GM12878 (cell line): Measurements from ENCODE around the gene ARHGEF10L. TPM values are rescaled to one million over a fixed set of nuclear protein-coding genes. Genes with fewer than 3 reads are reported as not detected.

Experiments
- ATAC-seq: fragments of 200-7000 bp; cut with Tn5 transposase; 3 replicates; pipeline ENCODE4 v1.9.1; 2020; ENCODE audit warnings: mild to moderate bottlenecking, moderate library complexity
- BruUV-seq: library from RNA; stranded (reverse); fragments of 400-500 nt; replicated peaks from 2 replicates; lab custom pipeline; 2021; lab: Mats Ljungman, UMichigan
- CTCF ChIA-PET: fragments of 300-600 bp; sonication (Branson Sonifier 250); formaldehyde crosslinking; extraction: SDS; loops from one replicate; lab custom pipeline; 2021; ENCODE audit warnings: inconsistent platforms; lab: Yijun Ruan, JAX
- POLR2A ChIA-PET: fragments of 350-600 bp; formaldehyde crosslinking; extraction: SDS; loops from one replicate; lab custom pipeline; 2021; ENCODE audit warnings: inconsistent platforms; lab: Charles Lee
- RAD21 ChIA-PET: fragments of 300-600 bp; sonication (Branson Sonifier 250); formaldehyde crosslinking; loops from one replicate; lab custom pipeline; 2023; ENCODE audit warnings: antibody characterized with exemption; ENCODE audit not compliant: unreplicated experiment; lab: Charles Lee
- SMC1A ChIA-PET: fragments of 300-600 bp; sonication (Branson Sonifier 250); formaldehyde crosslinking; loops from one replicate; lab custom pipeline; 2023; ENCODE audit not compliant: unreplicated experiment, uncharacterized antibody; lab: Charles Lee
- DNase-seq: peaks from one replicate; pipeline ENCODE4 v3.0.0-alpha.2; 2011; ENCODE audit warnings: low read depth, low spot score
- FAIRE-seq: peaks from 3 replicates; lab custom pipeline; 2011; peaks lifted over from hg19 to GRCh38; lab: Jason Lieb, UNC
- H2AFZ ChIP-seq: 2 replicates; pipeline ENCODE4 v1.6.0; 2011; ENCODE audit warnings: low read depth, low read length, control low read depth; ENCODE audit not compliant: control insufficient read depth
- H3K27ac ChIP-seq: 2 replicates; pipeline ENCODE4 v1.5.1; 2011; ENCODE audit warnings: control low read depth; ENCODE audit not compliant: control insufficient read depth, insufficient read depth
- H3K27me3 ChIP-seq, 2 experiments: replicated peaks in 1 of 2; 2 replicates each; pipeline versions ENCODE4 v1.6.0 to v1.6.1; 2011; ENCODE audit warnings: low read length in 1 of 2; ENCODE audit not compliant: control insufficient read depth in 2 of 2, insufficient read depth in 2 of 2
- H3K36me3 ChIP-seq, 2 experiments: 2 replicates each; pipeline ENCODE4 v1.5.1; 2011; ENCODE audit warnings: low read length in 1 of 2; ENCODE audit not compliant: control insufficient read depth in 2 of 2, insufficient read depth in 2 of 2
- H3K4me1 ChIP-seq: 2 replicates; pipeline ENCODE4 v1.6.1; 2011; ENCODE audit warnings: mild to moderate bottlenecking, low read length, moderate library complexity, mixed read lengths; ENCODE audit not compliant: control insufficient read depth, insufficient read depth
- H3K4me2 ChIP-seq: 2 replicates; pipeline ENCODE4 v1.6.0; 2011; ENCODE audit warnings: control low read depth; ENCODE audit not compliant: control insufficient read depth, insufficient read depth
- H3K4me3 ChIP-seq: fragments of 200-600 bp; sonication (generic); 2 replicates; pipeline ENCODE4 v1.5.1; 2016
- H3K79me2 ChIP-seq: 2 replicates; pipeline ENCODE4 v1.6.0; 2011; ENCODE audit warnings: low read length; ENCODE audit not compliant: control insufficient read depth, insufficient read depth
- H3K9ac ChIP-seq: 2 replicates; pipeline ENCODE4 v1.8.0; 2011; ENCODE audit warnings: low read length, control low read depth, mixed read lengths; ENCODE audit not compliant: control insufficient read depth, insufficient read depth
- H3K9me3 ChIP-seq: replicated peaks from 3 replicates; pipeline ENCODE4 v1.5.1; 2011; ENCODE audit warnings: mild to moderate bottlenecking, low read length; ENCODE audit not compliant: control insufficient read depth, insufficient read depth
- H4K20me1 ChIP-seq: 2 replicates; pipeline ENCODE4 v1.6.0; 2011; ENCODE audit not compliant: control insufficient read depth, insufficient read depth
- BRCA1 ChIP-seq: IDR thresholded peaks from 2 replicates; pipeline ENCODE4 v1.6.1; 2011; ENCODE audit warnings: low read depth, low read length, improper control_type of control experiment
- CHD4 ChIP-seq: fragments of 200-600 bp; sonication (generic); IDR thresholded peaks from 2 replicates; pipeline ENCODE4 v1.6.1; 2016; ENCODE audit warnings: mild to moderate bottlenecking
- GABPA ChIP-seq: IDR thresholded peaks from 2 replicates; pipeline ENCODE4 v1.6.1; 2014; ENCODE audit warnings: antibody characterized with exemption, low read depth, mild to moderate bottlenecking, inconsistent platforms
- IRF4 ChIP-seq: IDR thresholded peaks from 2 replicates; pipeline ENCODE4 v1.6.1; 2011; ENCODE audit warnings: low read depth, low read length
- RAD21 ChIP-seq: IDR thresholded peaks from 2 replicates; pipeline ENCODE4 v1.6.1; 2011; ENCODE audit warnings: mild to moderate bottlenecking, low read depth, low read length, moderate library complexity; ENCODE audit not compliant: insufficient read depth
- WGBS: methylation state at CpG from one replicate; pipeline ENCODE4 v1.1.6; 2016; ENCODE audit warnings: low lambda C conversion rate; ENCODE audit not compliant: insufficient replicate concordance, insufficient coverage; ENCODE audit errors: missing lambda C conversion rate; 5-methylcytosine and 5-hydroxymethylcytosine counted together
- in situ Hi-C: fragments of 300-500 bp; cut with MboI; formaldehyde crosslinking; loops from 9 replicates; pipeline ENCODE4 v1.14.3; 2018; ENCODE audit warnings: mixed read lengths
- intact Hi-C: fragments of 100-400 bp; cut with micrococcal nuclease; formaldehyde crosslinking; loops from one replicate; pipeline ENCODE4 v1.14.2; 2022; ENCODE audit not compliant: unreplicated experiment
- polyA plus RNA-seq, 11 experiments: library from polyadenylated mRNA; depleted of rRNA in 4 of 11; unstranded in 6 of 11; stranded (reverse) in 5 of 11; fragments of >200 nt; fragmentation: Nextera tagmentation in 4 of 11; fragmentation: Illumina TruSeq in 1 of 11; extraction: Ambion mirVana in 4 of 11; extraction: Trizol in 1 of 11; gene quantifications; 1 replicate in 1 of 11; 2 replicates in 10 of 11; pipeline versions ENCODE4 v1.2.1 to v1.2.3, GENCODE V29; 2011 to 2016; ENCODE audit warnings: inconsistent platforms in 2 of 11, missing spikeins in 2 of 11, low read depth in 1 of 11
- total RNA-seq, 4 experiments: library from RNA; depleted of rRNA in 3 of 4; stranded (reverse); fragments of >200 nt in 3 of 4; fragmentation: Illumina TruSeq in 1 of 4; extraction: Trizol in 1 of 4; gene quantifications; 2 replicates each; pipeline versions ENCODE4 v1.2.1 to v1.2.3, GENCODE V29; 2013 to 2021
- TF ChIP-seq, protein P1 (sequence below): IDR thresholded peaks from 2 replicates; pipeline ENCODE4 v1.6.1; 2012; ENCODE audit warnings: low read depth, low read length, improper control_type of control experiment
- TF ChIP-seq, protein P2 (sequence below): fragments of 450-650 bp; IDR thresholded peaks from 2 replicates; pipeline ENCODE4 v1.6.1; 2017; ENCODE audit warnings: mild to moderate bottlenecking, moderate library complexity
- TF ChIP-seq, protein P3 (sequence below): IDR thresholded peaks from 2 replicates; pipeline ENCODE4 v1.6.1; 2012; ENCODE audit warnings: improper control_type of control experiment, low read depth, low read length; ENCODE audit not compliant: insufficient replicate concordance
- TF ChIP-seq, protein P4 (sequence below): fragments of 450-650 bp; IDR thresholded peaks from 2 replicates; pipeline ENCODE4 v1.6.1; 2016; ENCODE audit warnings: mild to moderate bottlenecking, moderate library complexity, borderline replicate concordance

Gene ARHGEF10L
- total and polyA plus RNA-seq, 10 of the 15 experiments (the other 5 are each of a cell fraction or from before 2014, with no cell fraction given), result 0.05 to 0.94 (median 0.28) TPM; not detected in 2

DNA sequence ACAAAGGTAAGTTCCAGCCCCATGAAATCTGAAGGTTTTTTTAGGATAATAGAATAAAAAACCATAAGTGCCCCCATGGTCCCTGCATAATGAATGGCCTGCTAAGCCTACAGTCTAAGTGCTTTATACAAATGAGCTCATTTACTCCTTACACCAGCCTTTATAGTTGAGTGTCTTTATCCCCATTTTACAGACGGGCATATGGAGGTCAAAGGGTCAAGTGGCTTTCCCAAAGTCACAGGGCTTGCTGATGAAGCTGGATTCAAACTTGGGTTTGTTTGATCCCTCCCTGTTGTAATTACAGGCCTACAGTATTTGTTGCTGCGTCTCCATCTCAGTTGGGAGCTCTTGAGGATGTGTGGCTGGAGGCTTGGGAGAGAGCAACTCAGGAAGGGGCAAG, 28.3 kb upstream of the ARHGEF10L start (continued):
- TF ChIP-seq, protein P1, sequence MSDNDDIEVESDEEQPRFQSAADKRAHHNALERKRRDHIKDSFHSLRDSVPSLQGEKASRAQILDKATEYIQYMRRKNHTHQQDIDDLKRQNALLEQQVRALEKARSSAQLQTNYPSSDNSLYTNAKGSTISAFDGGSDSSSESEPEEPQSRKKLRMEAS, result no peak

DNA sequence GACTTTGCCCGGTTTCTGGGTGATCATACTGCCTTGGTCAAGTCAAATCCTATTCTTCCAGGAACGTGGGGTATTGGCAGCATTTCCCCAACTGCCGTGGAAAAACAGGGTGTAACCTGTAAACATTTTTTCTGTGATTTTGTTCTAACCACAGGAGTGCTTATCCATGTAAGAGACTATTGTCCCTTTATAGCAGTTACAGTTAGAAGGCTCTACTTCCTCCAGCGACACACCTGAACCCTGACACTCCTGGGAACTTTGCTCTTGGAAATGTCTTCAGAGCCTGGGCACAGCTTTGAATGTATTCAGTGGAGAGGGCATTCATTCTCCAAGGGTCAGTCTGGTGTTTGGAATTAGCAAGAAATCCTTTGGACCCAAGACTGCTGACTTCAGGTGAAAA, 26.4 kb upstream of the ARHGEF10L start:
- no peak overlapping the region for H3K4me3 ChIP-seq
- no peak overlapping the region for H3K27ac ChIP-seq
- ChIA-PET POLR2A (no interaction called here), CTCF (interaction anchor here (0.8 to 2.6 kb wide), 2 partner anchors 10 to 94 kb away, joined by 3 to 10 read pairs; no protein-coding TSS in a partner anchor), RAD21 (no interaction called here), SMC1A (no interaction called here)
- no peak overlapping the region for H2AFZ ChIP-seq
- no peaks in the 10 kb centered on the region for H4K20me1 ChIP-seq
- no TSS peak for BruUV-seq
- H3K9ac ChIP-seq, result no peak overlapping the region
- WGBS, result 34% methylated on average over 4 of the region's 4 CpGs
- no peak for ATAC-seq
- H3K36me3 ChIP-seq, result no peaks in the 10 kb centered on the region
- H3K9me3 ChIP-seq, result no peaks in the 10 kb centered on the region
- intact Hi-C loops, result no loop called here
- no peak for DNase-seq
- no peak for FAIRE-seq
- H3K79me2 ChIP-seq, result no peaks in the 10 kb centered on the region
- H3K4me2 ChIP-seq, result no peak overlapping the region
- in situ Hi-C loops, result no loop called here
- no peaks in the 10 kb centered on the region; a peak in 1 of 4 replicates for H3K27me3 ChIP-seq
- H3K4me1 ChIP-seq, result no peaks in the 10 kb centered on the region
- TF ChIP-seq, protein P2, sequence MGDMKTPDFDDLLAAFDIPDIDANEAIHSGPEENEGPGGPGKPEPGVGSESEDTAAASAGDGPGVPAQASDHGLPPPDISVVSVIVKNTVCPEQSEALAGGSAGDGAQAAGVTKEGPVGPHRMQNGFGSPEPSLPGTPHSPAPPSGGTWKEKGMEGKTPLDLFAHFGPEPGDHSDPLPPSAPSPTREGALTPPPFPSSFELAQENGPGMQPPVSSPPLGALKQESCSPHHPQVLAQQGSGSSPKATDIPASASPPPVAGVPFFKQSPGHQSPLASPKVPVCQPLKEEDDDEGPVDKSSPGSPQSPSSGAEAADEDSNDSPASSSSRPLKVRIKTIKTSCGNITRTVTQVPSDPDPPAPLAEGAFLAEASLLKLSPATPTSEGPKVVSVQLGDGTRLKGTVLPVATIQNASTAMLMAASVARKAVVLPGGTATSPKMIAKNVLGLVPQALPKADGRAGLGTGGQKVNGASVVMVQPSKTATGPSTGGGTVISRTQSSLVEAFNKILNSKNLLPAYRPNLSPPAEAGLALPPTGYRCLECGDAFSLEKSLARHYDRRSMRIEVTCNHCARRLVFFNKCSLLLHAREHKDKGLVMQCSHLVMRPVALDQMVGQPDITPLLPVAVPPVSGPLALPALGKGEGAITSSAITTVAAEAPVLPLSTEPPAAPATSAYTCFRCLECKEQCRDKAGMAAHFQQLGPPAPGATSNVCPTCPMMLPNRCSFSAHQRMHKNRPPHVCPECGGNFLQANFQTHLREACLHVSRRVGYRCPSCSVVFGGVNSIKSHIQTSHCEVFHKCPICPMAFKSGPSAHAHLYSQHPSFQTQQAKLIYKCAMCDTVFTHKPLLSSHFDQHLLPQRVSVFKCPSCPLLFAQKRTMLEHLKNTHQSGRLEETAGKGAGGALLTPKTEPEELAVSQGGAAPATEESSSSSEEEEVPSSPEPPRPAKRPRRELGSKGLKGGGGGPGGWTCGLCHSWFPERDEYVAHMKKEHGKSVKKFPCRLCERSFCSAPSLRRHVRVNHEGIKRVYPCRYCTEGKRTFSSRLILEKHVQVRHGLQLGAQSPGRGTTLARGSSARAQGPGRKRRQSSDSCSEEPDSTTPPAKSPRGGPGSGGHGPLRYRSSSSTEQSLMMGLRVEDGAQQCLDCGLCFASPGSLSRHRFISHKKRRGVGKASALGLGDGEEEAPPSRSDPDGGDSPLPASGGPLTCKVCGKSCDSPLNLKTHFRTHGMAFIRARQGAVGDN, result no peak
- no peak for TF ChIP-seq CHD4
- TF ChIP-seq, protein P3, sequence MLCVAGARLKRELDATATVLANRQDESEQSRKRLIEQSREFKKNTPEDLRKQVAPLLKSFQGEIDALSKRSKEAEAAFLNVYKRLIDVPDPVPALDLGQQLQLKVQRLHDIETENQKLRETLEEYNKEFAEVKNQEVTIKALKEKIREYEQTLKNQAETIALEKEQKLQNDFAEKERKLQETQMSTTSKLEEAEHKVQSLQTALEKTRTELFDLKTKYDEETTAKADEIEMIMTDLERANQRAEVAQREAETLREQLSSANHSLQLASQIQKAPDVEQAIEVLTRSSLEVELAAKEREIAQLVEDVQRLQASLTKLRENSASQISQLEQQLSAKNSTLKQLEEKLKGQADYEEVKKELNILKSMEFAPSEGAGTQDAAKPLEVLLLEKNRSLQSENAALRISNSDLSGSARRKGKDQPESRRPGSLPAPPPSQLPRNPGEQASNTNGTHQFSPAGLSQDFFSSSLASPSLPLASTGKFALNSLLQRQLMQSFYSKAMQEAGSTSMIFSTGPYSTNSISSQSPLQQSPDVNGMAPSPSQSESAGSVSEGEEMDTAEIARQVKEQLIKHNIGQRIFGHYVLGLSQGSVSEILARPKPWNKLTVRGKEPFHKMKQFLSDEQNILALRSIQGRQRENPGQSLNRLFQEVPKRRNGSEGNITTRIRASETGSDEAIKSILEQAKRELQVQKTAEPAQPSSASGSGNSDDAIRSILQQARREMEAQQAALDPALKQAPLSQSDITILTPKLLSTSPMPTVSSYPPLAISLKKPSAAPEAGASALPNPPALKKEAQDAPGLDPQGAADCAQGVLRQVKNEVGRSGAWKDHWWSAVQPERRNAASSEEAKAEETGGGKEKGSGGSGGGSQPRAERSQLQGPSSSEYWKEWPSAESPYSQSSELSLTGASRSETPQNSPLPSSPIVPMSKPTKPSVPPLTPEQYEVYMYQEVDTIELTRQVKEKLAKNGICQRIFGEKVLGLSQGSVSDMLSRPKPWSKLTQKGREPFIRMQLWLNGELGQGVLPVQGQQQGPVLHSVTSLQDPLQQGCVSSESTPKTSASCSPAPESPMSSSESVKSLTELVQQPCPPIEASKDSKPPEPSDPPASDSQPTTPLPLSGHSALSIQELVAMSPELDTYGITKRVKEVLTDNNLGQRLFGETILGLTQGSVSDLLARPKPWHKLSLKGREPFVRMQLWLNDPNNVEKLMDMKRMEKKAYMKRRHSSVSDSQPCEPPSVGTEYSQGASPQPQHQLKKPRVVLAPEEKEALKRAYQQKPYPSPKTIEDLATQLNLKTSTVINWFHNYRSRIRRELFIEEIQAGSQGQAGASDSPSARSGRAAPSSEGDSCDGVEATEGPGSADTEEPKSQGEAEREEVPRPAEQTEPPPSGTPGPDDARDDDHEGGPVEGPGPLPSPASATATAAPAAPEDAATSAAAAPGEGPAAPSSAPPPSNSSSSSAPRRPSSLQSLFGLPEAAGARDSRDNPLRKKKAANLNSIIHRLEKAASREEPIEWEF, result no peak
- TF ChIP-seq RAD21, result no peak
- TF ChIP-seq, protein P4, sequence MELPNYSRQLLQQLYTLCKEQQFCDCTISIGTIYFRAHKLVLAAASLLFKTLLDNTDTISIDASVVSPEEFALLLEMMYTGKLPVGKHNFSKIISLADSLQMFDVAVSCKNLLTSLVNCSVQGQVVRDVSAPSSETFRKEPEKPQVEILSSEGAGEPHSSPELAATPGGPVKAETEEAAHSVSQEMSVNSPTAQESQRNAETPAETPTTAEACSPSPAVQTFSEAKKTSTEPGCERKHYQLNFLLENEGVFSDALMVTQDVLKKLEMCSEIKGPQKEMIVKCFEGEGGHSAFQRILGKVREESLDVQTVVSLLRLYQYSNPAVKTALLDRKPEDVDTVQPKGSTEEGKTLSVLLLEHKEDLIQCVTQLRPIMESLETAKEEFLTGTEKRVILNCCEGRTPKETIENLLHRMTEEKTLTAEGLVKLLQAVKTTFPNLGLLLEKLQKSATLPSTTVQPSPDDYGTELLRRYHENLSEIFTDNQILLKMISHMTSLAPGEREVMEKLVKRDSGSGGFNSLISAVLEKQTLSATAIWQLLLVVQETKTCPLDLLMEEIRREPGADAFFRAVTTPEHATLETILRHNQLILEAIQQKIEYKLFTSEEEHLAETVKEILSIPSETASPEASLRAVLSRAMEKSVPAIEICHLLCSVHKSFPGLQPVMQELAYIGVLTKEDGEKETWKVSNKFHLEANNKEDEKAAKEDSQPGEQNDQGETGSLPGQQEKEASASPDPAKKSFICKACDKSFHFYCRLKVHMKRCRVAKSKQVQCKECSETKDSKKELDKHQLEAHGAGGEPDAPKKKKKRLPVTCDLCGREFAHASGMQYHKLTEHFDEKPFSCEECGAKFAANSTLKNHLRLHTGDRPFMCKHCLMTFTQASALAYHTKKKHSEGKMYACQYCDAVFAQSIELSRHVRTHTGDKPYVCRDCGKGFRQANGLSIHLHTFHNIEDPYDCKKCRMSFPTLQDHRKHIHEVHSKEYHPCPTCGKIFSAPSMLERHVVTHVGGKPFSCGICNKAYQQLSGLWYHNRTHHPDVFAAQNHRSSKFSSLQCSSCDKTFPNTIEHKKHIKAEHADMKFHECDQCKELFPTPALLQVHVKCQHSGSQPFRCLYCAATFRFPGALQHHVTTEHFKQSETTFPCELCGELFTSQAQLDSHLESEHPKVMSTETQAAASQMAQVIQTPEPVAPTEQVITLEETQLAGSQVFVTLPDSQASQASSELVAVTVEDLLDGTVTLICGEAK, result no peak
- no peak for TF ChIP-seq IRF4
- no peak for TF ChIP-seq BRCA1
- TF ChIP-seq GABPA, result no peak
